NCI-H128 (cell line): Measurements from ENCODE around the gene CBFA2T3.

ENCODE experiments used
- DNase-seq: peaks from one replicate; lab custom pipeline; 2025; ENCODE audit not compliant: unreplicated experiment; lab: John Stamatoyannopoulos, UW

Gene CBFA2T3

DNA sequence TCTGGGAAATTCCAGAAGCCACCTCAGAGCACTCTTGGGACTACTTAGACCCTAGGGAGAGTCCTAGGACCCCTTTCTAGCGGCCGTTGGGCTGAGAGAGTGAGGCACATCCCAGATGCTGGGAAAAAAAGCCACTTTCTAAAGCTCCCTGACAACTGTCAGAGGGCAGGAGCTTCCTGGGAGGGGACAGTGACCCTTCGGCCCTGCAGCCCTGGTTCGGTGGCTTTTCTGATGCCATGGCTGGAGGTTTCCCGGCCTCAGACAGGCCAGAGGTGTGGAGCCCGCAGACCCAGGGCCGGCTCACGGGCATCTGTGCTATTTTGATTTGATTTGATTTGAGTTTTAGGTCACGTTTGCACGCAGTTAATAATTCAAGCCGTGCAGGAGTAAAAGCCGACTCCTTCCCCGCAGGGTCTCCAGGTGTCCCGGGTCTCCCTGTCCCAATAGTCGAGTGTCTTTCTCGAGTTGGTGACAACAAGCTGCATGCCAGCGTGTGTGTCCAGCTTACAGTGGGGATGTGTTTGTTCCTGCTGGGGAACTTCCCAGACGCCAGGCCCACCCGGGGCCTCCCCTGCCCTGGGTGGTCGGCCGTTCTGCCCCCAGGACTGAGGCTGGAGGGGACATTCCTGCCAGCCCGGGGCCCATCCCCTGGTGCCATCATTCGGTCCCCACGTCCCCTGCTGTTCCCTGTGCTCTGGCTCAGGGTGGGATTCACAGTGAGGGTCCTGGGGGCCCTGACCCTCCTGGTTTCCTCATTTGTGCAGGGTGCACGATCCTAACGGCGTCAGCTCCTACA, 1.0 kb upstream of the CBFA2T3 start:
- no peak for DNase-seq

GRCh38 chr16:88976366-88977017, 515 bp downstream of the CBFA2T3 start:
- no peak for DNase-seq

- DNase-seq, result no peak
Observed at GRCh38 chr16:88975511-88976061, 1.4 kb downstream of the CBFA2T3 start.

DNA sequence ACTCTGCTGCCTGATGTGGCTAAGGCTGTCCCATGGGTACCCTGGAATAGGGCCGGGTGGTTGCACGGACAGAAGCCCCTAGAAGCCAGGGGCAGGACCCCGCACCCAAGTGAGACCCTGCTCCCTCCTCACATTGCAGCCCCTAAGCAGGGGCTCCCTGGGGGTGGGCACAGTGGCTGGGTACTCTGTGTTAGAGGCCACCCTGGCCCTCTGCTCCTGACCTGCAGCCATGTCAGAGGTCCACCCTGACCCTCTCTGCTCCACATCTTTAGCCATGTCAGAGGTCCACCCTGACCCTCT, 2.1 kb downstream of the CBFA2T3 start:
- no peak for DNase-seq

GRCh38 chr16:88974080-88974915, 2.7 kb downstream of the CBFA2T3 start:
- DNase-seq, result no peak

DNA sequence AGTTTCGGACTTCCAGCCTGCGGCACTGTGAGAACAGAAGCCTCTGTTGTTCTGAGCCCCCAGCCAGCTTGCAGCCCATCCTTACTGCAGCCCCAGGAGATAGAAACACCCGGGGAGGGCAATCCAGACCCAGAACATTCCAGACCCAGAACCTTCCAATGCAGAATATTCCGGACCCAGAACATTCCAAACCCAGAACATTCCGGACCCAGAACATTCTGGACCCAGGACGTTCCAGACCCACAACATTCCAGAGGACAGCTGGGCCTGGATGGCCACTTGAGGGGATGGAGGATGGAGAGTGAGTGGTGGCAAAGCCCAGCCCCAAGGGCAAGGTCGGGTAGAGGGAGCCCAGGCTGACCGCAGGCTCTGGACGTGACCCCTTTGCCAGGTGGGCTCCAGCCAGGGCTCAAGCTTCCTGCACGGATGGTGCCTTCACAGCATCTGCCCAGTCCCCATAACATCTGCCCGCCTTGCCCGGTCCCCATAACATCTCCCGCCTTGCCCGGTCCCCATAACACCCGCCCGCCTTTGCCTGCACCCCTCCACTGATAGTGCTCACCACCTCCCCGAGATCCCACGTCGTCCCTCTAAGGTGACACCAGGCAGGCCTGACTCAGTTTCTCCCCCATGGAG, 3.5 kb downstream of the CBFA2T3 start:
- DNase-seq, result no peak

DNA sequence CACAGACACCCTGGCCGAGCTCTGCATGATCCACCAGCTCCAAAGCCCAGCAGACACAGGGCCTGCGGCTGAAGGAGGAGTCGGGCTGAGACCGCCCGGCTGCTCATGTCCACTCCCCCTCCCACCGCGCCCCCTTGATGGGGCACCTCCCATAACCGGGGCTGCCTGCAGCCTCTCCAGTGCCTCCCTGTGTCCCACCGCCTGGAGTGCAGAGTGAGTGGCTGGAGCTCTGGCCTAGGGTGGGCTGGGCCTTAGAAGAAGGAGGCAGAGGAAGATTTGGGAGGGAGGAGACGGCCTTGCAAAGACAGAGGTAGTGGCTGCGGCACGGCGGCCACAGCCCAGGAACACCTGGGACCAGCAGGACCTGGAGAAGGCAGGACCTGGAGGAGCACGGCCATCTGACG, 4.0 kb downstream of the CBFA2T3 start:
- no peak for DNase-seq

DNA sequence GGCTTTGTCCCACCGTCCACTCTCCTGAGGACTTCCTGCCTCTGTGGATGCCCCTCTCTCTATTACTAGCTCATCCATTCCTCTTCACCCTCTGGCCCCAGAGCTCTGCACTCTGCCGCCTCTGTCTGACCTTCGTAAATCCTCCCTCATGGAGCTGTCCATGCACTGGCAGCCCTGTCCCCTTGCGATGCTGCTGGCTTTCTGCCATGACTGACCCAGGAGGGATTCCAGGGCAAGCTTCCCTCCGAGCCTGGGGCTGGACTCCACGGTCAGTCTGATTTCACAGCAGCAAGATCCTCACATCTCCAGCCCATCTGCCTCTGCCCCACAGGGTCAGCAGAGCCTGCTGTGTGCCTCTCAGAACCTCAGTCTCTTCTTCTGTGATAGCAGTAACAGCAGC, 4.7 kb downstream of the CBFA2T3 start:
- no peak for DNase-seq

- DNase-seq, result no peak
Observed at GRCh38 chr16:88971371-88972097, 5.5 kb downstream of the CBFA2T3 start.

- DNase-seq, result no peak
Observed at GRCh38 chr16:88970539-88971065, 6.4 kb downstream of the CBFA2T3 start.

DNA sequence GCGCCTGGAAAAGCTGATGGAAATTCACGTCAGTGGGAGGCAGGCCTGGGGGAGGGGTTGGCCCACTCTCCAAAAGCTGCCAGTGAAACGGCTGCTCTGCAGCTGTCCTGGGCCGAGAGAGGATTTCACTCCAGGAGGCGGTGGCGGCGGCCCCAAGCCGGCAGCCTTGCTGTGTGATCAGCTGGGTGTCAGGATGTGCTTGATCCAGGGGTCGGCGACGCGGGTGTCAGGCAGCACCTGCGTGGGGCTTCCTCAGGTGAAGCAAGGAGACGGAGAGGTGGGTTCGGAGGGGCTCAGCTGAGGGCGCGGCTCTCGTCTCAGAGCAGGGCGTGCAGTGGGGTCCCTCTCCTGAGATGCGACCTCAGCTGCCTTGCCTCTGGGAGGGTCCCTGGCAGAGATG, 7.0 kb downstream of the CBFA2T3 start:
- DNase-seq, result no peak

DNA sequence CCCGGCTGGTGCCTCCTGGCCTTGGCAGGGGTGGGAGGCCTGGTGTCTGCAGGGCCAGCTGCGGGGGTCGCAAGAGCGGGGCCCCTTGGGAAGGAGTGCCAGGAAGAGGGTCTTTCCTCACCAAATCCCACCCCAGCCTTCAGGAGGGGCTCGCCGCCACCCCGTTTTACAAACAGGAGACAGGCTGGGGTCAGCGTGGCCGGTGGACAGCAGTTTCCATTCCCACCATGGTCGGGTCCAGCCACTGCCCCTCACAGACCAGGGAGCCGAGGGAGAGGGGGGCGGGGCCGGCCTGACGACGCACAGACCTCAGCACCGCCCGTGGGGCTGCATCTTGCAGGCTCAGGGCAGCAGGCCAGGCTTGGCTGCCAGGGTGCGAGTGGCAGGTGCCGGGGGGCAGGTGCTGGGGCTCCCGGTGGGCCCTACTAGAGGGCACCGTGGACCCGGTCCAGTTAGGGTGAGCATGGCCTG, 7.6 kb downstream of the CBFA2T3 start:
- no peak for DNase-seq

- no peak for DNase-seq
Observed at GRCh38 chr16:88968589-88969280, 8.3 kb downstream of the CBFA2T3 start.

GRCh38 chr16:88967830-88968588, 9.0 kb downstream of the CBFA2T3 start:
- DNase-seq, result no peak

DNA sequence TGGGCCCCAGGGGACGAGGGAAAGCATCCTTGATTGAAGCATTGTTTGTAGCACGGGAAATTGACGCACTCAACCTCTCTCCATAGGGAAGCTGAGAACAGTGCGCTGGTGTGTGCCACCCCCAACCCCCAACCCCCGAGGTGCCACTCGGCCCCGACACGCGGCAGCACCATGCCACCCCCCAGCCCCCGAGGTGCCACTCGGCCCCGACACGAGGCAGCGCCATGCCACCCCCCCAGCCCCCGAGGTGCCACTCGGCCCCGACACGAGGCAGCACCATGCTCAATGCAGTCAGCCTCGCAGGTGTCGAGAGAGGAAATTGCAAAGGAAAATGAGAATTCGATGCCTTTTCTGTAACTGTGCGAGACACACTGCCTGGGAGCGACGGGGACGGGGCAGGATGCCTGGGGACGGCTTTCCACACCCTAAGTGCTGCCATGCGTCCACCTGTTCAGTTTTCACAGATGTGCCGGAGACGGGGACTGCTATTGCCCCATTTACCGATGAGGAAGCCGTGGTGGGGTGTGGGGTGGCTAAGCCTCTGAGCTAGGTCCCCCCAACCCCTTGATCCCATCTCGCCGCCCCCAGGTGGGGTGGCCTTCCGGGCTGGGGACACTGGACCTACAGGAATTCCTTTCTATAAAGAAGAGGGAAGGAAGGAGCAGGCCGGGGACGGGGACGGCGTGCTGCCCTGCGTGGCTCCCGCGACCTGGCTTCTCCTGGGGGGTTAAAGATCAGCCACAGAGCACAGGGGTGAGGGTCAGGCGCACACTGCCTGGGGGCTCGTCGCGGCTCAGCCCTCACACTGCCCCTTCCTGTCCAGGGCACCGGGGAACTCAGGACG, 9.8 kb downstream of the CBFA2T3 start:
- no peak for DNase-seq

DNA sequence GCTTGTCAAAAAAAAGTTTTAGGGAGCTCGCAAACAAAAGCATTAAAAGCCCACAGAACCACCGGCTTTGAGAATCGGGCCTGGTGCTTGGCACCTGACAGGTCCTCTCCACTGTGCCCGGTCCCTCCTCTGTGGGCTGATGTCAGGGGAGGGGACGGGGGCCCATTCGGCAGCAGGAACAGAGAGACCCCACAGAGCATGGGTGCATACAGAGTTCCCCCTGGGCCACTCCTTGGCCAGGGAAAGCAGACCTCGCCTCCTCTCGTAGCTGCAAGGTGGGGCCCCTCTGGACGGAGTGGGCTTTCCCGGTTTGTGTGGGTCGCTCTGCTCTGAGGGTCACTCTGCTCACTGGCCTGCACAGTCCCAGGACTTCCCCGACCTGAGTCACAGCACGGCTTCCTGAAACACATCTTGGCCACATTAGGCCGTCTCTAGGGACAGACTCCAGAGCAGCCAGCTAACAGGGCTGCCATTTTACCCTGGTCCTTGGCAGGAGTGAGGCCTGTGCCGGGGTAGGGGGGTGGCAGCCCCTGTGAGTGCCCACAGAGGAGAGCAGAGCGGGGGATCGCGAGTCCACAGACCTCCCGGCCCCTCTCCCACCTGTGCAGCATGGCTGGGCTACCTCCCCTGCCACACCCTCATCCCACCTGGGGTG, 11.1 kb downstream of the CBFA2T3 start:
- no peak for DNase-seq

DNA sequence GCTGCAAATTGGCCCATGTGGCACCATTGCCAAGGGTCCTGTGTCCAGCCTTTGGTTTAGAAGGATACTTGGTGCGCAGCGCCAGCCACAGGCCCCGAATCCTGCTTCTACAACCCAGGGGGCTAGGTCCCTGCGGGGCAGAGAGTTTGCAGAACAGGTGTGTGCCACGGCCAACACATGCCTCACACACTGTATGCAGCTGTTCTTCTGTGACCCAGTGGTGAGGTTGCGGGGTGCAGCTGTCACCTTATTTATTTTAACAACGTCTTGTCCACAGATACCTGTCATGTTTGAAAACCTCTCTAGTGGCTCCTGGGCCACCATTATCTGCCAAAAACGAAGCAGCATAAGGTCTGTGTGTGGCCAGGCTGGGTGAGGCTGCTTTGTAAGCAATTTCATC, 11.6 kb downstream of the CBFA2T3 start:
- no peak for DNase-seq
